HG03439 (cell line): Measurements from ENCODE around the gene AHRR.

Source experiments
- ATAC-seq: cut with Tn5 transposase; IDR thresholded peaks from one replicate; pipeline ENCODE4 v1.9.1; 2021; ENCODE audit warnings: mild to moderate bottlenecking, moderate library complexity; ENCODE audit not compliant: unreplicated experiment

Gene AHRR

GRCh38 chr5:318931-319601, 2.4 kb upstream of the AHRR start:
- no peak for ATAC-seq

GRCh38 chr5:320524-321229, 837 bp upstream of the AHRR start:
- no peak for ATAC-seq

- peak; percentile 7 for ATAC-seq
Observed at GRCh38 chr5:321726-322251, 275 bp downstream of the AHRR start.

- peak; percentile 31 for ATAC-seq
Observed at GRCh38 chr5:322281-322941, 897 bp downstream of the AHRR start.

- no peak for ATAC-seq
Observed at GRCh38 chr5:322942-323879, 1.7 kb downstream of the AHRR start.

GRCh38 chr5:324736-325612, 3.5 kb downstream of the AHRR start:
- no peak for ATAC-seq

GRCh38 chr5:326109-326508, 4.6 kb downstream of the AHRR start:
- ATAC-seq: no peak

- ATAC-seq: no peak
Observed at GRCh38 chr5:329121-329735, 7.7 kb downstream of the AHRR start.

GRCh38 chr5:329768-330167, 8.3 kb downstream of the AHRR start:
- no peak for ATAC-seq

GRCh38 chr5:332843-333242, 11.3 kb downstream of the AHRR start:
- no peak for ATAC-seq

- no peak for ATAC-seq
Observed at GRCh38 chr5:333945-334344, 12.4 kb downstream of the AHRR start.

GRCh38 chr5:334903-335739, 13.6 kb downstream of the AHRR start:
- ATAC-seq: no peak

GRCh38 chr5:335740-336038, 14.2 kb downstream of the AHRR start:
- no peak for ATAC-seq

GRCh38 chr5:337563-338130, 16.1 kb downstream of the AHRR start:
- ATAC-seq: no peak

- ATAC-seq: no peak
Observed at GRCh38 chr5:342501-343460, 21.3 kb downstream of the AHRR start.

- peak; percentile 47 for ATAC-seq
Observed at GRCh38 chr5:343461-344401, 22.2 kb downstream of the AHRR start.
